Measurements from ENCODE around the gene DACH1. TPM values are rescaled to one million over a fixed set of nuclear protein-coding genes. Genes with fewer than 3 reads are reported as not detected.
A peak's percentile ranks its signal among the peaks of the same experiment; 100 is the strongest.

DACH1 gene
- total RNA-seq, 1 donor from 2014 or later = 39.5 TPM

DNA sequence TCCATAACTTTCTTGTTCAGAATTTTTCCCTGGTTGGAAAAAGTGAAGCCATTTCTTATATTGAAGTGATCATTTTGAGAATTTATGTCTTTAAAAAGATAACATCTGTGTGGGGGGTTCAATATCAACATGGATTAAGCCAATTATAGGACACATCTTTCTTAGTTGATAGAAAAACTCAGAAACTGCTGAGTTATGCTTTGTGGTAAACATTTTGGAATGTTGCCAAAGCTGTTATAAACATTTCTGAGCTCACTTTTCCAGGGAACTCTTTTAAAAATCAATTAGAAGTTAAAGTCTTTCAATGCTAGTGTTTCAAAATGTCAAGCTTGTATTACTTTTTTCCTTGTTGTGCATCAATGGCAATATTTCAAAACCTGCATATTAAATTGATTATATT, 248.8 kb downstream of the DACH1 start:
- no peak for DNase-seq (ENCODE audit: extremely low spot score, unreplicated experiment)

GRCh38 chr13:71617265-71617664, 249.7 kb downstream of the DACH1 start:
- Mint-ChIP-seq H3K4me1 (ENCODE audit: unreplicated experiment) (peaks cover 29% of the 10 kb centered on the region), H3K27ac (no peak overlapping the region), H3K9me3 (no peaks in the 10 kb centered on the region), H3K36me3 (peaks cover 8% of the 10 kb centered on the region), H3K27me3 (no peaks in the 10 kb centered on the region), H3K4me3 (no peak overlapping the region)
- TF ChIP-seq CTCF (conservative IDR thresholded peaks at IDR 0.05) = no peak
- no peak for DNase-seq (ENCODE audit: extremely low spot score, unreplicated experiment)

More for the DNA sequence above, 248.8 kb downstream of the DACH1 start:
- Mint-ChIP-seq H3K27me3 (no peaks in the 10 kb centered on the region), H3K4me3 (no peak overlapping the region), H3K27ac (no peak overlapping the region), H3K36me3 (peaks cover 3% of the 10 kb centered on the region), H3K9me3 (no peaks in the 10 kb centered on the region), H3K4me1 (ENCODE audit: unreplicated experiment) (peaks cover 25% of the 10 kb centered on the region)
- no peak for TF ChIP-seq CTCF (conservative IDR thresholded peaks at IDR 0.05)

DNA sequence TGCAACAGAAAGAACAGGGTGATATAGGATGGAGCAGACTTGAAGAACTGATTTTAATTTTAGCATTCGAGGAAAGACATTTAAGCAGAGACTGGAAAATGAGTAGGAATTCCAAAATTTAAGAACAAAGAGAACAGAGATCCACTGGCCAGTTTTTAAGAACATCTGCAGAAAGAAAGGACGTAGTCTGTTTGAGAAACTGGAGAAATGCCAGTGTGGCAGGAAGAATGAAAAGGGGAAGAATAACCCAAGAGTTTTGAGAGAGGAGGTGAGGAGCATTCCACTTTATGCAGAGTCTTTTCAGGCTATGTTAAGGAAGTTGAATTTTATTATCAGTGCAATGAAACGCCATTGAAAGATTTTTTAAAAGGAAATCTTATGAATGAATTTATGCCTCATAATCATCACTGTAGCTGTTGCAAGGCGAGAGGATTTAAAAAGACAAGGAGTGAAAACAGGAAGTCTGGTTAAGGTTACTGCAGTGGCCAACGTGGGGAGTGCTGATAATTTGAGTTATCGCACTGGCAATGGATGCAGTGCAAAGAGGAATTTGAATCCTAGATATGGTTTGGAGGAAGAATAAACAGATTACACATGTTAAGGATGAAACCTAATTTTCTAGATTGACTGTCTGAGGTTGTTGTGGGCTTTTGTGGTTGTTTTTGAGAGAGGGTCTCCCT, 253.8 kb downstream of the DACH1 start:
- peaks cover 15% of the 10 kb centered on the region for H3K4me1 Mint-ChIP-seq (ENCODE audit: unreplicated experiment)

DNA sequence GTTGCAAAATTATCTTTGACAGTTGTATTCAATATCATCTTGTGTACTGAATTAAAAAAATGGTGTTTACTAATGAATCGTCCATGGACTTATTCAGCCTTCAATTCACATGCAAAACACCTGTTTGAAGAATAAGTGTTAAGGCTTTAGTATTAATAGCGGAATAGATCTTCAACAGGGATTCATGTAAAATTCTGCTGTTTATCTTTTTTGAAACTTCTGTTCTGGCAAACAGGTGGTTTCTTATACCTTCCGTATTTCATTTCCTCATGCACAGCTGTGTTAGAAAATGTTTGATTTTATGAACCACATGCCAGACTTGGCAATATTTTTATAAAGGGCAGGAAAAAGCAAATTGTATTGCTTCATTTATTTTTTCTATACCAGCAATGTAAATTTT, 255.7 kb downstream of the DACH1 start:
- Mint-ChIP-seq H3K4me3 (no peak overlapping the region), H3K4me1 (ENCODE audit: unreplicated experiment) (peaks cover 10% of the 10 kb centered on the region), H3K27ac (no peak overlapping the region), H3K36me3 (peaks cover 8% of the 10 kb centered on the region), H3K27me3 (no peaks in the 10 kb centered on the region), H3K9me3 (no peaks in the 10 kb centered on the region)
- DNase-seq (ENCODE audit: extremely low spot score, unreplicated experiment) = no peak
- no peak for TF ChIP-seq CTCF (conservative IDR thresholded peaks at IDR 0.05)

More for the DNA sequence above, 253.8 kb downstream of the DACH1 start:
- Mint-ChIP-seq H3K27ac (no peak overlapping the region), H3K36me3 (peaks cover 8% of the 10 kb centered on the region), H3K27me3 (no peaks in the 10 kb centered on the region), H3K9me3 (no peaks in the 10 kb centered on the region), H3K4me3 (no peak overlapping the region)
- no peak for DNase-seq (ENCODE audit: extremely low spot score, unreplicated experiment)
- TF ChIP-seq CTCF (conservative IDR thresholded peaks at IDR 0.05) = no peak

GRCh38 chr13:71610876-71611275, 256.1 kb downstream of the DACH1 start:
- DNase-seq (ENCODE audit: extremely low spot score, unreplicated experiment) = no peak
- Mint-ChIP-seq H3K27ac (no peak overlapping the region), H3K4me1 (ENCODE audit: unreplicated experiment) (peaks cover 11% of the 10 kb centered on the region), H3K4me3 (peak overlapping the region; percentile 13), H3K36me3 (peaks cover 8% of the 10 kb centered on the region), H3K9me3 (no peaks in the 10 kb centered on the region), H3K27me3 (no peaks in the 10 kb centered on the region)
- TF ChIP-seq CTCF (conservative IDR thresholded peaks at IDR 0.05) = no peak

All from type B pancreatic cell (in vitro differentiated cells).